Activated gamma-delta T cell (primary cell): ENCODE data around the gene CACNA1E.

Experiments used
- DNase-seq: peaks from one replicate; lab custom pipeline; 2025; lab: John Stamatoyannopoulos, UW

Gene CACNA1E

GRCh38 chr1:181583598-181583997, 100.3 kb downstream of the CACNA1E start:
- DNase-seq = no peak

GRCh38 chr1:181587870-181588438, 104.6 kb downstream of the CACNA1E start:
- no peak for DNase-seq

- DNase-seq = no peak
Measured at GRCh38 chr1:181588631-181589030, 105.3 kb downstream of the CACNA1E start.

- no peak for DNase-seq
Measured at GRCh38 chr1:181592255-181592859, 109.0 kb downstream of the CACNA1E start.

- no peak for DNase-seq
Measured at GRCh38 chr1:181593042-181593441, 109.7 kb downstream of the CACNA1E start.

- no peak for DNase-seq
Measured at GRCh38 chr1:181594553-181594952, 111.2 kb downstream of the CACNA1E start.

DNA sequence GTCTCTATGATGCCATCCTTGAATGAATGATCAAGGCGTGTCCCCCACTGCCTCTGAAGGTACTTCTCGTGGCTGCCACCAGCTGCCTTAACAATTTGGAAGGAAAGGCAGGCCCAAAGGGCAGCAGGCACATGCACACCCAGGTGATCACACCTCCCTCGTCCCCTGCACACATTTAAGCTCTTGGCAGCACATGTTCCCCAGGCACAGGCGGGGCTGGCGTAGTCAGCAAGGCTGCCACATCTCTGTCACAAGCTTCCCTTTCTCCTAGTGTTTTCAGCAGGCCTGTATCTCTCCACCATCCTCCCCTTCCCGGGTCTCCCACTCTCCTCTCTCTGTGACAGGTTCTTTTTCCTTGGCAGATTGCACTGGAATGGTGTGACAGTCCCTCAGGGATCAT, 111.9 kb downstream of the CACNA1E start:
- DNase-seq = no peak

GRCh38 chr1:181601186-181601950, 118.1 kb downstream of the CACNA1E start:
- no peak for DNase-seq

DNA sequence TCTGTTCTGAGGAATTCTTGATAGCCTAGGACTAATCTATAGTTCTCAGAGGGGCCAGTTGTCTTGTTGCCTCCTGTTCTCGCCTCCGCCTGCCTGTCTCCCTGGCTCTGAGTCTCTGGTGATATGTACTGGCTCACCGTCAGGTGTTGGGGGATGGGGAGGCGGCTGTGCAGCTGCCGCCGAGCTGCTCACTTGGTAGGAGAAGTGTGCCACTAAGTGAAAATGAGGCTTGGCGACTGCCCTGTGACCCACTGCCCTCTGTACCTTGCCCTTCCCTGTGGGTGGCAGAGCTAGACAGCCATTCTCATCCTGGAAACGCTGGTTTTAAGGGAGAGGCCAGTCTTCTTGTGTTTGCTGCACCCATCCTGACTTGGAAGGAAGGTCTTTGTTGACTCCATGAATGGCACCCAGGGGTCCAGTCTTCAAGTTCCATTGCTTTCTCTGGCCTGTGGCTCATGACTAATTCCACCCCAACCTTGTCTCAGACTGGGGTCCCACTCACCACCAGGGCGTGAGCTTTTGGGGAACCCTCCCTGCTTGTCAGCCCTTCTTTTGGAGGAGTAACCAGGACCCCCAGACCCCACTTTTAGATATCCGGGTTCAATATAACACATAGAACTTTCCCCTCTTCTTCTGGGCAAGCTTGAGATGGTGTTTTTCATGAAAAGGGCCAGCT, 120.6 kb downstream of the CACNA1E start:
- DNase-seq = no peak

DNA sequence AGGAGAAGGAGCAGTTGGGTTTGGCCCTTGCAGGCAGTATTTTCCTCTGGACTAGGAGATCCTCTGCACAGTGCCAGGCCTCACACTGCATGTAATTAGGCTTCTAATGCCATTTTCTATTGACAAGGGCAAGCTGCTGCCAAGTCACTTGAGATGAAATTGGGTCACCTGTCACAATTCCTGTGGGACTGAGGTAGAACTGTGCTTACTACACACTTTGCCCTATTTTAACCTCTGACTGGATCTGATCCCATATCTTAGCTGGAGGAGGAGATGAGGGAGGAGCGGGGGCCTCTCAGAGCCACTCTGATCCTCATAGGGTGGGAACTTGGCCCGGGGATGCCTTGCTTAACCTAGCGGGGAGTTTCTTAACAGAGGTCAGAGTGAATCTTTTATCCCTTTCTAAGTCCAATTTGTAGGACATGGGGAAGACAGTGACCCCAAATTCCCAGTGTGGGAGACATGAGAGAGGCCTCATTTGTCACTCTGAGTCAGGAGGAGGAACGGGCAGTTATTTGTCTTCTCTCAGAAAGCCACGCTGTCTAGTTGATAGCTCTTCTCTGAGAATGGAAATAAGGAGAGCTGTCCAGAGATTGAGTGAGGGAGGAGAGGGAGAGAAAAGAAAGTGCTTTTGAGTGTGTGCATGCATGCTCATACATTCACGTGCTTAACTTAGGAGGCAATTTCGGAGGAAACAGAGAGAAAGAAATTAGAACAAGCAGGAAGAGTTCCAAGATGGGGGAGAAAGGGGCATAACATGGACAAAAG, 121.3 kb downstream of the CACNA1E start:
- DNase-seq = no peak

- DNase-seq = no peak
Measured at GRCh38 chr1:181607524-181607923, 124.2 kb downstream of the CACNA1E start.

GRCh38 chr1:181608386-181608785, 125.1 kb downstream of the CACNA1E start:
- no peak for DNase-seq

- DNase-seq = no peak
Measured at GRCh38 chr1:181608948-181609347, 125.6 kb downstream of the CACNA1E start.

DNA sequence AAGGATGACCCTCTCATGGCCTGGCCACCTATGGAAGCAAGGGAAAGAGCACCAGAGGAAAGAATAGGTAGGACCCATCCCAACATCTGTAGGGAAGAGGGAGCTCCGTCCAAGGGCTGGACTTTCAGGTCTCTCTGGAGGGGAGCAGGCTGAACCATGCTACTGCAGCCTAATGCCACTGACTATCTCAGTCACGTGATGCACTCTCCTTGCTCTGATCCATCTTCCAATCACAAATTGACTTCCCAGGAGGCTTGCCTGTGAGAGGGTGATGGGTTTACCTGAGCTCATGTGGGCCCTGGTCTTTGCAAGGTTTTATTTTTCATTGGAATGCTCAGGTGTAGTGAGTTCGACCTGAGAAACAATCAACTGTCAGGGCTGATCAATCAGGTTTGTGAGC, 128.8 kb downstream of the CACNA1E start:
- no peak for DNase-seq

- DNase-seq = no peak
Measured at GRCh38 chr1:181618559-181618958, 135.2 kb downstream of the CACNA1E start.

DNA sequence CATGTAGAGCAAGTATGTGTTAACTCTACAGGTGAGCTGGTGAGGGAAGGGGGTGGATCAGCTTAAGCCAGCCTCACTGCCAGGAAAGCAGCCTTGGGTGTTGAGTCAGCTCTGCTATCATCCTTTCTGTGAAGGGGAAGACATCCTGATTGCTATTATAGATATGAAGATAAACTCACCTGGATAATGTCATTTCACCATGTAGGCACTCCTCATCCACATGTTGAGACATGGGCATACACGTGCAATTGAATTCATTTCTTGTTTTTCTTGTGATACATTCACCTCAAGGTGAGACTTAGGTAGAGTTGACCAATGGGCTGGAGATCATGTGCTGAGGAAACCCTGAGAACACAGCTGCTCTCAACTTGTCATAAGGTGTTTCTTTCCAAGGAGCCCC, 136.9 kb downstream of the CACNA1E start:
- no peak for DNase-seq

- DNase-seq = no peak
Measured at GRCh38 chr1:181623850-181624249, 140.5 kb downstream of the CACNA1E start.

DNA sequence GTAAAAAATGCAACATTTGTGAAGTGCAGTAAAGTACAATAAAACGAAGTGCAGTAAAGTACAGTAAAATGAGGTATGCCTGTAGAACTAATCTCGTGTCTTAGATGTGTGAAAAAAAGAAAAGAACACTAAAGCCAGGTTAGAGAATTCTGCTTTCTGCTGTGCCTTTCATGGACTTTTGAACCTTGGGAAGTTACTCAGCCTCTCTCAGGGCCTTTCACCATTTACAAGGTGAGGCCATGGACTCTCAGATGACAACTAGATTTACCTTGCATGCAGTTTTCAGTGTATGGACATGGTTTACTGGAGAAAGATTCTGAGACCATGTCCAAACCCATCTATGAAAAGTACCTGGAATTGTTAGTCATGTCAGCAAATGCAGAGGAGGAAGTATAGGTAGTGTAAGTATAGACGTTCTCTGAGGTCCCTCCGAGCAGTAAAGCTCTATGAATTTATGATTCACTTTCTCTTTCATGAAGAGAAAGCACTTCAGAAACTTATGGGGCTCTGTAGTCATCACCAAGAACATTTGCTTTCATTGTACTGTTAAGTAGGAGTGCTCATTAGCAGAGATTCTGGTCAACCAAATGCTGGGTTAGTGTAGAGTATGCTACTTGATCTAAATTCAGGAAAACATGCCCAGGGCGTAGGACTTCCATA, 143.1 kb downstream of the CACNA1E start:
- DNase-seq = no peak

DNA sequence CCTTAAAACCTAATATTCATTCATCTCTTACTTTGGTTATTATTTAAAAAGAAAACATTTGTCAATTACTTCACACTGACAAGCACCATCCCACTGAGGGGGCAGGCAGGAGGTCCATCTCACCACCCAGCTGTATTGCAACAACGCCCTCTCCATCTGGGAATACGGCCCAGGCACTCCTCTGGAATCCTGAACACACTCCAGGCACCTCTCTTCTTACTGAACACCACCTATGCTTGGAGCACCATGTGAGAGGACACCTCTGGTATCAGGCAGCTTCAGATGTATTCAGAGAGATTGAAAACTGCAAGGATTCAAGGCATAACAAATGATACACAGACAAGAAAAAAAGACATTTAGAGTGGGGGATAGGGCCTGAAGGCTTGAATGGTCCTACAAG, 147.1 kb downstream of the CACNA1E start:
- no peak for DNase-seq

GRCh38 chr1:181630838-181631237, 147.5 kb downstream of the CACNA1E start:
- no peak for DNase-seq

- DNase-seq = no peak
Measured at GRCh38 chr1:181632492-181632891, 149.2 kb downstream of the CACNA1E start.
